Brain pericyte (primary cell): ENCODE results near the gene OR4K2.
"Not testable (repeated sequence)": the region's sequence is repeated elsewhere in the genome, so short reads cannot be mapped to it uniquely, and the experiment has no call there.

Experiments
- DNase-seq: peaks from one replicate; pipeline ENCODE4 v3.0.0-alpha.2; 2012; ENCODE audit warnings: low read depth, low spot score

OR4K2 gene, protein sequence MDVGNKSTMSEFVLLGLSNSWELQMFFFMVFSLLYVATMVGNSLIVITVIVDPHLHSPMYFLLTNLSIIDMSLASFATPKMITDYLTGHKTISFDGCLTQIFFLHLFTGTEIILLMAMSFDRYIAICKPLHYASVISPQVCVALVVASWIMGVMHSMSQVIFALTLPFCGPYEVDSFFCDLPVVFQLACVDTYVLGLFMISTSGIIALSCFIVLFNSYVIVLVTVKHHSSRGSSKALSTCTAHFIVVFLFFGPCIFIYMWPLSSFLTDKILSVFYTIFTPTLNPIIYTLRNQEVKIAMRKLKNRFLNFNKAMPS

DNA sequence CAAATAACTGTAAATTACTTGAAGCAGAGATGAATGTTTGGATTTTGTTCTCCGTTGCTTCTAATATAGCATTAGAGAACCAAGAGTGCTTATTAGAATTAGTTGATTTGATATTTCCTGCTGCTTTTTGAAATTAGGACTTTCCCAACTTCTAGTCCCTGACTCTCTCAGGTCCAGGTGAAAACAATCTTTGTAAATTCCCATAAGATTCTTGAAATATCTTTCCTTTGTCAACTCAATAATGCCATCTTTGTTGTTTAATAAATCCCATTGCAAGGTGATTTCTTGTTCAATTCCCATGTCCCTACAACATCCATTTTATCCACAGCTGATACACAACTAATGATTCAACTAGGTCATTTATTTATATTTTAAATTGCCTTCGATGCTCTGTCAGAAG lies at the start of gene OR4K2:
OR4K2 (plus strand) TSS at position 301 of the 400 bp plus-strand sequence. CDS start 1,126 bp downstream, outside the sequence.
- no peak for DNase-seq

DNA sequence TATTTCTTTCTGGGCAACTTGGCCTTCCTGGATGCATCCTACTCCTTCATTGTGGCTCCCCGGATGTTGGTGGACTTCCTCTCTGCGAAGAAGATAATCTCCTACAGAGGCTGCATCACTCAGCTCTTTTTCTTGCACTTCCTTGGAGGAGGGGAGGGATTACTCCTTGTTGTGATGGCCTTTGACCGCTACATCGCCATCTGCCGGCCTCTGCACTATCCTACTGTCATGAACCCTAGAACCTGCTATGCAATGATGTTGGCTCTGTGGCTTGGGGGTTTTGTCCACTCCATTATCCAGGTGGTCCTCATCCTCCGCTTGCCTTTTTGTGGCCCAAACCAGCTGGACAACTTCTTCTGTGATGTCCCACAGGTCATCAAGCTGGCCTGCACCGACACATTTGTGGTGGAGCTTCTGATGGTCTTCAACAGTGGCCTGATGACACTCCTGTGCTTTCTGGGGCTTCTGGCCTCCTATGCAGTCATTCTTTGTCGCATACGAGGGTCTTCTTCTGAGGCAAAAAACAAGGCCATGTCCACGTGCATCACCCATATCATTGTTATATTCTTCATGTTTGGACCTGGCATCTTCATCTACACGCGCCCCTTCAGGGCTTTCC lies 47.2 kb upstream of the OR4K2 start:
- not testable (repeated sequence) for DNase-seq

DNA sequence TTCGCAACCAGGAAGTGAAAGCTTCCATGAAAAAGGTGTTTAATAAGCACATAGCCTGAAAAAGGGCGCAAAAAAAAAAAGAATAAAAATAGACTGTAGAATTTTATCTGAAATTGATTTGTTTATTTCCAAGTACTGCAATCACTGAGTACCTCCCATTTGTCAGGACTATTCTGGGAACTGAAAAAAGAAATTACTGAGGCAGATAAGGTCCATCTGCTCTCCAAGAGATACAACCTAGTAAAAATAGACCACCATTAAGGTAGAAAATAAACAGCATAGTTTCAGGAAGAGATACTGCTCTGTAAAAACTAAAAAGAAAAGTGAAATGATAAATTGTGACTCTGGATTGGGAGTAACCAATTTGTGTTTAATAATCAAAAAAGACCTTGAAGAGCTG lies 46.6 kb upstream of the OR4K2 start:
- no peak for DNase-seq

DNA sequence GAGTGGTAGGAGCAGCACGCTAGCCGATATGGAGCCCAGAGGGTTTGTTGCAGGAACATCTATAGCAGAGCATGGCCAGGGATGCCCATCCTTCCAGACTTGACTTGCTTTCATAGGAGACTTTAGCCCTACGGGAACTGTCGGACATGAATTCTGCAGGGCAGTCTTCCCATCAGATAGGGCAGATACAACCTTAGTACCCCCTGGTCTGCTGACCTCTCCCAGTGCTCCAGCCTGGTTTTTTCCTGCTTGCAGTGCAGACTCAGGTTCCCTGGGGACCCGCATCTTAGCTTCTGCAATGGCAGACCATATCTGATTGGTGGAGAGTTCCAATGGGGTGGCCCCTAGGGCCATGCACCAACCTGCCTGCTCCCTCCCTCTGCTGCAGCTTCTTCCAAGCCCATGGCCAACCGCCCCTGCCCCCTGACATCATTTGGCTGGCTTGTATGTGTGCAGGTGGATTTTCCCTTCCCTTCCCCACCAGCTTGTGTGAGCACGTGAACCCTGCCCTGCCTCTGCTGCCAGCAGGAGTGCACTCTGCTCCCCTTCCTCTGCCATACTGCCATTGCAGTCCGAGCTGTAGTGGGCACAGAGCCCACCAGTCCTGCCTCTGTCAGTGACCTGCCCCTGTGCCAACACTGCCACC lies 40.6 kb upstream of the OR4K2 start:
- not testable (repeated sequence) for DNase-seq

DNA sequence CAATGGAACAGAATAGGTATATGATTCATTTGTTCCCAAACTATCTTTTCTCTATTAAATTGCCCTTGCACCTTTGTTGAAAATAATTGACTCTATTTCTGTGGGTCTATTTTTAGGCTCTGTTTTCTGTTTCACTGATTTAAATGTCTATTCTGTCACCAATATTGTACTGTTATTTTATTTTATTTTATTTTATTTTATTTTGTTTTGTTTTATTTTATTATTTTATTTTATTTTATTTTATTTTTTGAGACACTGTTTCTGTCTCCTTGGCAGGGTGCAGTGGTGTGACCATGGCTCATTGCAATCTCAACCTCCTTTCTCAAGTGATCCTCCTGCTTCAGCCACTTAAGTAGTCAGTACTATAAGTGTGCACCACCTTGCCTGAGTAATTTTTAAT lies 36.5 kb upstream of the OR4K2 start:
- no peak for DNase-seq

DNA sequence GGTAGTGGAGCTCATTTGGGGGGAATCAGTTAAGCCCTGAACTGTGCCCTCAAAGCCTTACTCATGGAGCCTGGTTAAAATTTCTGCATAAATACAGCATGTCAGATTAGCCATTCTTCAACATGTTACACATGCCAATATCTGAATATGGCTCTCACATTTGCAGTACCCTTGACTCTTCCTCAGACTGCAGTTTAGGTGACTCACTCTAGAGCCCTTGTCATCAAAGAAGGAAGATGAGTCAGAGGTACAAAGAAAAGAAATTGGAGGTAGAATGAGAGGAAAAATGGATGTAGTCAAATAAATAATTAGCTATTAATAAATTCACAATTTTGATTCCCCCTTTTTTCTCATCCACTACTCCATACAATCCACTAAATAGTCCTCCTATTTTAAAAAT lies 23.6 kb upstream of the OR4K2 start:
- no peak for DNase-seq

DNA sequence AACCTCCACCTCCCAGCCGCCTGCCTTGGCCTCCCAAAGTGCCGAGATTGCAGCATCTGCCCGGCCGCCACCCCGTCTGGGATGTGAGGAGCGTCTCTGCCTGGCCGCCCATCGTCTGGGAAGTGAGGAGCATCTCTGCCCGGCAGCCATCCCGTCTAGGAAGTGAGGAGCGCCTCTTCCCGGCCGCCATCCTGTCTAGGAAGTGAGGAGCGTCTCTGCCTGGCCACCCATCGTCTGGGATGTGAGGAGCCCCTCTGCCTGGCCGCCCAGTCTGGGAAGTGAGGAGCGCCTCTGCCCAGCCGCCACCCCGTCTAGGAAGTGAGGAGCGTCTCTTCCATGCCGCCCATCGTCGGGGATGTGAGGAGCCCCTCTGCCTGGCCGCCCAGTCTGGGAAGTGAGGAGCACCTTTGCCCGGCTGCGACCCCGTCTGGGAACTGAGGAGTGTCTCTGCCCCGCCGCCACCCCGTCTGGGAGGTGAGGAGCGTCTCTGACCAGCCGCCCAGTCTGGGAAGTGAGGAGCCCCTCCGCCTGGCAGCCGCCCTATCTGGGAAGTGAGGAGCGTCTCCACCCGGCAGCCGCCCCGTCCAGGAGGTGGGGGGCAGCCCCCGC lies 8.8 kb upstream of the OR4K2 start:
- DNase-seq, result not testable (repeated sequence)

DNA sequence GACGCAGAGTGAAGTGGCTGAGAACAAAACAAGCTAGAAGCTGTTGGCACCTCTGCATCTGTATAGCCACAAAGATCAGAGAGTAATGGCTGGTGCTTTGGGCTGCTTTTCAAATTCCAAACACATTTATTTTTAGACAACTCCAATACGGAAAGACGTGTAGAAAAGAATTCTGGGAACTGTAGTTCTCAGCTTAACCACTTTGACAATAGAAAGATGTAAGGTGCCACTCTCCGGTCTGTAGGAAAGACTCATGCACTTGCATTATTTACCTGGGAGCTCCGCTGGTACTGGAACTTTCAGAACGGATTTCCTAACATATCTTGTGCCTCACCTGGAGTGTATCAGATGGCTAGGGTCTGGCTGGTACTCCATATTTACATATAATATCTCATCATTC lies 1.8 kb upstream of the OR4K2 start:
- DNase-seq, result no peak

DNA sequence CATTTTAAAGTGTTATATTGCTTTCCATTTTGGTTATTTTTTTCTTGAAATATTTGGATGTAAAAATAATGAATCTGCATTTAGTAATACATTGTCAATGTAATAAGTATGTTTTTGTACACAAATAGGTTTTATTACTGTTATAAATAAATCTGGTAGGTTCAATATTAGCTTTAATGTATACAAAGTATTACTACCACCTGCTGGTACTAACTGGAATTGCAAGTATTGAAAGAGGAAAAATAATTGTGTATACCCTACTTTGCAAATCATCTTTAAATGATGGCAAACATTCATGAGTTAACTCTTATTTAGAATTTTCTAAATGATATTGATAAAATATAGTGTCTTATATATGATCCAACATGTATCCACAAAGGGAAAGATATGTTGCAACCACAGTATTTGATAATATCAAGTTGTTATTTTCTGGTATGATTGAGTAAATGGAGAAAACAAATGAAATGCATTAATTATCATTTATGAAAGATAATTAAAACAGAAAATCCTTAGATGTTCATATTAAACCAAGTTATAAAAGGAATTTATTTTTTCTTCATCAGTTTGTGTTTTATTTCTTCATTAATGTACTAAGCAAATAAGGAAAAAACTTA lies 3.2 kb downstream of the OR4K2 start:
- DNase-seq, result no peak

DNA sequence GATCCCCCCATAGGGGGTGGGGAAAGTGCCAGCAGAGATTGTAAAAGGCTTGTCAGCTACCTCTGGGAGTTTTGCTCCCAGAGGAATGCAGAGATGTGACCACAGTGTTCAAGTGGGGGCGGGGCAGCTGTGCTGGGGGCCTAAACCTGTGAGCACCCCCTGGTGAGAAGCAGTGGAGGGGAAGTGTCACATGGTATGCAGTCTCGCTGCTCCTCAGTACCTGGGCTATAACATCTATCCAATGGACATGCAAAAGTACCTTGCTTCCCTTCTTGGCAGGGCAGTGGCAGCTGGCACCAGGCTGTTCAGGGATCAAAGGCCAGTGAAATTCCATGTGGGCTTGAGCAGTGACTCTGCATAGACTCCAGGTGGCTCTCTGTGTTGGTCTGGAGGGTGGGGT lies 20.3 kb downstream of the OR4K2 start:
- DNase-seq, result no peak

DNA sequence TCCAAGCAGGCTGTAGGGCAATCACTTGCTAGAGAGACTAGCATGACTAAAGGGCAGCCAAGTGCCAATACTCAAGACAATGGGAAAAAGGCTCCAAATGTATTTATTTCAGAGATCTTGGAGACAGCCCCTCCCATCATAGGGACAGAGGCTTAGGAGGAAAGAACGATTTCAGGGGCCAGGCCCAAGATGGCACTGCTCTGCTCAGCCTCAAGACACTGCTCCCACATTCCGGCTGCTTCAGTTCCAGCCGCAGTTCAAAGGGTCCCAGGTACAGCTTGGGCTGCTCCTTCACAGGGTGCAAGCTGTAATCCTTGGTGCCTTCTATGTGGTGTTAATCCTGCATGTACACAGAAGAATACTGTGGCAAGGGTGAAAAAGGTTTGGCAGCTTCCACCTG lies 26.1 kb downstream of the OR4K2 start:
- no peak for DNase-seq

DNA sequence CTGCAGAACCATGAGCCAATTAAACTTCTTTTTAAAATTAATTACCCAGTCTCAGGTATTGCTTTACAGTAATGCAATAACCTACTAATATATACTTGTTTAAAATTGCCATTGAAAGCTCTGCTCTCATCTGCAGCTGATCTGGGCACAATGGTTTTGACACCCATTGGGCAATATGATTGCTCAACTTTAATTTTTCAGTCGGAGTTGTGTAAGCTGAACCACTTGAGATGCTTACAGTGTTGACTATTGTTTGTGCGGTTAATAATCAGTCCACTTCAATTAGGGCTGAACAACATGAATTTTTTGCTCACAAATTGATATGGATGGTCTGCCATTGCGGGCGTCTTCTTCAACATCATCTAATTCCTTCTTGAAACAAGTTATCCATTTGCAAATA lies 27.5 kb downstream of the OR4K2 start:
- DNase-seq, result no peak

DNA sequence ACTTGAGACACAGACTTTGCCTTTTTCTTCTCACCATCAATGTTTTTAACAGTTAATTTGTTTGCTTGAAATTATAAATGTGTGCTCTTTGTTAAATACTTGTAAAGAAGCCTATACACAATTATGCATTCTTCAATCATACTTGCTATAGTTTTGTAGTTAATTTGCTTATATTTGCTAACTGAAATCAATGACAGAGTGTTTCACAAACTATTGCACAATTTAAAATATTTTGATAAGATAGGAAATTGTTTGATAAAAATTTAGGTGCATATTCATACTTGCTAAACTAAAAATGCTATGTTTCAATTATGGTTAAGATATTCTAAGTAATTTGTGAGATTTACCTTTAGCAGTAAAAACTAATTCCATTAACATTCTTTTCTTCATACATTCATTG lies 31.7 kb downstream of the OR4K2 start:
- no peak for DNase-seq

DNA sequence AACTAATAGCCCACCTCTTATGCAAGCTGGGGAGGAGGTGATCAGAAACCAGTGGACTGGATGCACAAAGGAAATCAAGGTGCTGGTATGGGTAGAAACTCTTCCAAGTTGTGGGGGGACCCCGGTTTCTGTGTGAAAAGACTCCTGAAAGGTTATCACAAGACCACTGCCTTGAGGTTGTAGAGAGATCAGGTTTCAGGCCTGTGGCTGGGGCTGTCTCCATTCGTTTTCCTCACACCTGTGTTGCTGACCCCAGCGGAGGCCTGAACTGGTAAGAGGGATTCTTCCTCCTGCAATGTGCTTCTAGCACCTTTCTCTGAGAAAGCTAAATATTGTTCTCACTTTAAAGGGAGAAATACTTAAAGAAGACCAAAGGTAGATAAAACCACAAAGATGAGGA lies 36.2 kb downstream of the OR4K2 start:
- no peak for DNase-seq

DNA sequence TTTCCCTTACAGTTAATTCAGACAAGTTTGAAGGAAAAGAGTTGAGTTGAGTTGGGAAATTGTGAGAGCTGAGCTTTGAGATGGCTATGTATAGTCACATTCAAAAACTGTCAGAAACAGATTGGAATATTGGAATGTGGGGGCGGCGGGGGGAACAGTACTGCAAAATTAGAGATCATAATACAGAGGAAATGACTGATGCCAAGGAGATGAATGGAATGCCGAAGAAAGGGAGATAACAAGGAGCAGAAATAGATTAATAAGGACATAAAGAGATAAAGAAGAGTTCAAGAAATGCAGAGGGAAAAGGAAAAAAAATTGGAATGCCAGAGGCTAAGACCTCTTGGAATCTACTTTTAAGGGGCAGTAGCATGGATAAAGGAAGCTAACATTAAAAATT lies 42.3 kb downstream of the OR4K2 start:
- no peak for DNase-seq

DNA sequence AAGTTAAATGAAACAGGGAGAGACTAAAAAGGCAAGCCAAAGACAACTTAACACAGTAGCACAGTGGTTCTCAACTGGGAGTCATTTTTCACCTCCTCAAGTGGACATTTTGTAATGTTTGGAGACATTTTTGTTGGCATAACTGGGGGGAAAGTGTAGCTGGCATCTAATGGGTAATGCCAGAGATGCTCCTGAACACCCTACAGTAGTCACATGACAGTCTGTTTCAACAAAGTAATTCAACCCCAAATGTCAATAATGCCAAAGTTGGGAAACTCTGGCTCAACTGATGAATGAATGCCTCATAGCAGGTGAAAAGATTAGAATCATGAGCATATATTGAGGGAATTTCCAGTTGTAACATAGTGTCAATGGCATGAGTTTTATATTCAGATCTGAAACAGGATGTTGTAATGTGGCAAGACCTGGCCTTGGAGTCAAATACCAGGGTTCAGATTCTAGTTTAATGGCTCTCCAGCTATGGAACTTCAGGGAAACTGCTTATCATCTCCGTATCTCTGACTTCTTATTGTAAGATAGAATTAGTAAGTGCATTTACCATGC lies 43.1 kb downstream of the OR4K2 start:
- DNase-seq, result no peak

DNA sequence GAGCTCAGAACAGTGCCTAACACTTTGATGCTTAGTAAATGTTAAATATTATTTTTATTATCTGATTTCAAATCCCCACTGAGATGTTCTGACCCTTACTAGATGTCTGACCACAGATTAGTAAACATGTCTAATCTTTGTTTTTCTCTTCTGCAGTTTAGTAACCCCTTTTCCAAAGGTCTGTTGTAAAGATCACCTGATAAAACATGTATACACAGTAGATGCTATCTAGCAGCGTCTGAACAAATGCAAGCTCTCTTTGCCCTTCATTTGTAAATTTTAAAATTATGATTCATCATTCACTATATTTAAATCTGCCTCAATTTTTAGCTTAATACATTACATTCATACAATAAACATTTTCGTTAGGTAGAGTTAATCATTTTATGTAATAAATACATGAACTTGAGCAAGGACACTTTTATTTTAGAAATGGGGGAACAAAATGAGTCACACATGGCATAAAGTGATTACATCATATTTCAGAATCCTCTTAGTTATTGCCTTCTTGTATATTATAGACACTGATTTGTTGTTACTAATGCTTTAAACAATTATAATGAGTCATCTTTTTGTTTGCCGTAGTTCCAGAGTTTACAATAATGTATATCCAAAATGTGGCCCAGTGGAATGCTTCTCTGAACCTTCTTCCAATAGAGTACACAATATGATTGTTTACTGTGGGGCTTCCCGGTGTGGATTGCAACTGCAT lies 43.8 kb downstream of the OR4K2 start:
- DNase-seq, result no peak

DNA sequence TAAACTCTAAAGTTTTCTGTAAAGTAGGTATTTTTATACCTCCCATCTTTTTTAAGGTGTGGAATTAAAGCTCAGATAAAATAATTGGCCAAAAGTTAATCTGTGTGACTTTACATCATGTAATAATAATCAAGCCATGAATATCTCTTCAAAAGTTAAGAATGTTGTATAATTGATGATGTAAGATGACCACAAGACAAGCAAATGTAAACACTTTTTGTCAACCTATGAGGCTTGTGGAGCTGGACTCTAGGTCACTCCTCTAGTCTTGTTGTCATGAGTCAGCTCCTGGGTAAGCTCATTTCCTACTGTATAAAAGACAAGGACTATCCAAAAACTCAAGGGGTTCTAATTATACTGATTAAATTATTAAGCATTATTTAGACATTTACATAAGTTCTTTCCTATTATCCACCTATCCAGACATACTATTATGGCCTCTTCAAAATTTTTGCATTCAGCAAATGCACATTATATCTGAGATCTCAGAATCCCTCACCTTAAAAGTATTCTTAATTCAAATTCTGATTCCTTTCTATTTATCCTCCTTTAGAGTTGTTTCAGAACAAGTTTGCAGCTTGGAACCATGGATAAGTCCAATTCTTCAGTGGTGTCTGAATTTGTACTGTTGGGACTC lies 45.2 kb downstream of the OR4K2 start, which contains the start of gene OR4K5:
OR4K5 (plus strand) TSS at position 587 of the 637 bp plus-strand sequence; CDS start at position 587, 0 bp downstream.
- no peak for DNase-seq

DNA sequence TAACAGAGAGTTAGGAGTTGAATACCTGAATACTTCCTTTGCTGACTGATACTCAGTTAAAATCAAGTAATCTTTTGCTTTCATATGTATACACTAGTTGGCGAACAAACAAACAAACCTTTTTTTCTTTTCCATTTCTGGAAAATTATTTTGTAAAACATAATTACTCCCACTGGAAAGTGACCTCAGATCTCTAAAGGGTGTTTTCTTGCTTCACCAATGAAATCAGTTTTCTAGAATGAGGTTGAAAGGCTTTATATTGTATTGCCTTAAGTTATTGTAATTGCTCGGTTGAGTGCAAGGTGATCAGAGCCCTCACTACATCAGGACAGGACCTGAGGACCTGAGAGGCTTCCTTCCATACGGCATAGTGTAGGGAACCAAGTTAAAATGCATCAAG lies 55.7 kb downstream of the OR4K2 start, which contains the start of gene OR4K1:
OR4K1 (plus strand) TSS at position 301 of the 400 bp plus-strand sequence. CDS start 4,750 bp downstream, outside the sequence.
- no peak for DNase-seq
